Activated CD4-positive, CD25-positive, alpha-beta regulatory T cell treated with anti-CD3 and anti-CD28 coated beads, Interleukin-2, amount 50 U/mL, for 72 hours (primary cell): ENCODE results near the gene OR6J1.
"Not testable (repeated sequence)": the region's sequence is repeated elsewhere in the genome, so short reads cannot be mapped to it uniquely, and the experiment has no call there.

ENCODE experiments used
- DNase-seq: peaks from one replicate; pipeline ENCODE4 v3.0.0; 2021

Gene OR6J1

DNA sequence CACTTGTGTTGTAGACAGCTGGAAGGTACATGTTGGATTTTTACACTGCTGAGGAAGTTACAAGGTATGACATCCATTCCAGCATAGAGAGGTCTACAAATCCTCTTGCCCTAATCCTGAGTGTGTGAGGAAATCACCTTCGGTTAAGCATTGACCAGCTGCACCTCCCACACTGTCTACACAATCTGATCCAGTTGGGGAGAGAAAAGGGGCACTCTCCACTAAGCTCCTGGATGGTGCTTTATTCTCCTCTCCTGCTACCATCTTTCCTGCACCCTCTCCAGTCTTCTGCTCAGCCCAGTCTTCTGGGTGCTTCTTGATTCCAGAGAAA, at the start of gene OR6J1:
OR6J1 (minus strand) TSS at position 48 of the 331 bp plus-strand sequence. CDS start 9,541 bp downstream, outside the sequence.
- DNase-seq = no peak

DNA sequence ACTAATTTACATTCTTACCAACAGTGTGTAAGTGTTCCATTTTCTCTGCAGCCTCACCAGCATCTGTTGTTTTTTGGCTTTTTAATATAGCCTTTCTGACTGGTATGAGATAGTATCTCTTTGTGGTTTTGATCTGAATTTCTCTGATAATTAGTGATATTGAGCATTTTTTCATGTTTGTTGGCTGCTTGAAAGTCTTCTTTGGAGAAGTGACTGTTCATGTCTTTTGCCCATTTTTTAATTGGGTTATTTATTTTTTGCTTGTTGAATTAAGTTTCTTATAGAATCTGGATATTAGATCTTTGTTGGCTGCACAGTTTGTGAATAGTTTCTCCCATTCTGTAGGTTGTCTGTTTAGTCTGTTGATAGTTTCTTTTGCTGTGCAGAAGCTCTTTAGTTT, 48.0 kb upstream of the OR6J1 start:
- DNase-seq = no peak

DNA sequence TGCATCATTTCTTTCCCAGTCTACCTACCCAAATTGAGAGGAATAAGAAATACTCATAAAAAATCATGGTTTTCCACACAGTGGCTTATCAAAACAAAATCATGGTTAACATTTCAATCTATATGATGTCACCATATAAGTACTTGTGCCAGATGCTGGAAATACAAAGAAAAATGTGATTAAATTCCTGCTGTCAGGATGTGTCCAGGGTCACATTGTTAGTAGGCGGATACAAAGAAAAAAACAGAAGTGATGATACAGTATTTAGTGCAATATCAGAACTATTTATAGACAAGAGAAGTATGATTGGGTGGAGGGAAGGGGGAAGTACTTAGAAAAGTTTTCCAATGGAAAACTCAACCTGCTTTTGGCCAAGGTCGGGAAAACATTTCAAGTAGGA, 47.0 kb upstream of the OR6J1 start:
- DNase-seq = no peak

DNA sequence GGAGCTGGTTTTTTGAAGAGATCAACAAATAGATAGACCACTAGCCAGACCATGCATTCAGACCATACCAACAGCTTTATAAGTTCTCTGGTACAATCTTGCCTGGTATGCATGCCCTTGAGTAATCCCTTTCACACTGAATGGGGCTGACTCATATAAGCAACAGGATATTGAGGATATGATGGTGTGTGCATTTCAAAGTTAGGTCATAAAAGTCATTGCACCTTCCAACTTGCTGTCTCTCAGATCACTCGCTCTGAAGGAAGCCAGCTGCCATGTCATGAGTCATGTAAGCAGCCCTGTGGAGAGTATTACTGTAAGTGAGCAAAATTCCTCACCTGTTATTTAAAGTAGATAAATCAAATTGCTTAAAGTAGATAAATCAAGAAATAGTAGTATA, 45.0 kb upstream of the OR6J1 start:
- no peak for DNase-seq

DNA sequence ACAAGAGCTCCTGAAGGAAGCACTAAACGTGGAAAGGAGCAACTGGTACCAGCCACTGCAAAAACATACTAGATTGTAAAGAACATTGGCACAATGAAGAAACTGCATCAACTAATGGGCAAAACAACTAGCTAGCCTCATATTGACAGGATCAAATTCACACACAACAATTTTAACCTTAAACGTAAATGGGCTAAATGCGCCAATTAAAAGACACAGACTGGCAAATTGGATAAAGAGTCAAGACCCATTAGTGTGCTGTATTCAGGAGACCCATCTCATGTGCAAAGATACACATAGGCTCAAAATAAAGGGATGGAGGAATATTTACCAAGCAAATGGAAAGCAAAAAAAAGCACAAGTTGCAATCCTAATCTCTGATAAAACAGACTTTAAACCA, 43.8 kb upstream of the OR6J1 start:
- not testable (repeated sequence) for DNase-seq

DNA sequence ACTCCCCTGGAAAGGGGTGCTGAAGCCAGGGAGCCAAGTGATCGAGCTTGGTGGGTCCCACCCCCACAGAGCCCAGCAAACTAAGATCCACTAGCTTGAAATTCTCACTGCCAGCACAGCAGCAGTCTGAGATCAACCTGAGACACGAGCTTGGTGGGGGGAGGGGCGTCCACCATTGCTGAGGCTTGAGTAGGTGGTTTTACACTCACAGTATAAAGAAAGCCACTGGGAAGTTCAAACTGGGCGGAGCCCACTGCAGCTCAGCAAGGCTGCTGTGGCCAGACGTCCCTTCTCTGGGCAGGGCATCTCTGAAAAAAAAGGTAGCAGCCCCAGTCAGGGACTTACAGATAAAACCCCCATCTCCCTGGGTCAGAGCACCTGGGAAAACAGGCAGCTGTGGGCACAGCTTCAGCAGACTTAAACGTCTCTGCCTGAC, 42.0 kb upstream of the OR6J1 start:
- DNase-seq = not testable (repeated sequence)

DNA sequence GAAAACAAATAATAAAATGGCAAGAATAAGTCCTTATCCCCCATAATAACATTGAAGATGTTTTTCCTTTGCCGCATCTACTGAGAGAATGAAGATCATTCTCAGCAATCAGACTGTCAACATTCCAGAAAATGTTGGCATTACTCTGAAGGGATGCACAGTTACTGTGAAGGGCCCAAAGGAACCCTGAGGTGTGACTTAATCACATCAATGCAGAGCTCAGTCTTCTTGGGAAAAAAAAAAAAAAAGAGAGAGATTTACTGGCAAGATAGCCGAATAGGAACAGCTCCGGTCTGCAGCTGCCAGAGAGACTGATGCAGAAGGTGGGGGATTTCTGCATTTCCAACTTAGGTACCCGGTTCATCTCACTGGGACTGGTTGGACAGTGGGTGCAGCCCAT, 41.3 kb upstream of the OR6J1 start:
- DNase-seq = no peak

DNA sequence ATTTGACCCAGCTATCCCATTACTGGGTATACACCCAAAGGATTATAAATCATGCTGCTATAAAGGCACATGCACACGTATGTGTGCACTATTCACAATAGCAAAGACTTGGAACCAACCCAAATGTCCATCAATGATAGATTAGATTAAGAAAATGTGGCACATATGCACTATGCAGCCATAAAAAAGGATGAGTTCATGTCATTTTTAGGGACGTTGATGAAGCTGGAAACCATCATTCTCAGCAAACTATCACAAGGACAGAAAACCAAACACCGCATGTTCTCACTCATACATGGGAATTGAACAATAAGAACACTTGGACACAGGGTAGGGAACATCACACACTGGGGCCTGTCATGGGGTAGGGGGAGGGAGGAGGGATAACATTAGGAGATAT, 39.3 kb upstream of the OR6J1 start:
- DNase-seq = not testable (repeated sequence)

DNA sequence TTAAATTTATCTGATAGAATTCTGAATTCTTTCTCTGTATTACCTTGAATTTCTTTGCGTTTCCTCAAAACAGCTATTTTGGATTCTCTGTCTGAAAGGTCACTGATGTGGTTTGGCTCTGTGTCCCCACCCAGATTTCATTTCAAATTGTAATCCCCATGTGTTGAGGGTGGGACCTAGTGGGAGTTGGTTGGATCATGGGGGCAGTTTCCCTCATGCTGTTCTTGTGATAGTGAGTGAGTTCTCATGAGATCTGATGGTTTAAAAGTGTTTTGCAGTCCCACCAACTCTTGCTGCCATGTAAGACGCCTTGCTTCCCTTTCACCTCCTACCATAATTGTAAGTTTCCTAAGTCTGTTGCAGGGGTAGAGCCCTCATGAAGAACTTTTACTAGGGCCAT, 34.1 kb upstream of the OR6J1 start:
- DNase-seq = no peak

DNA sequence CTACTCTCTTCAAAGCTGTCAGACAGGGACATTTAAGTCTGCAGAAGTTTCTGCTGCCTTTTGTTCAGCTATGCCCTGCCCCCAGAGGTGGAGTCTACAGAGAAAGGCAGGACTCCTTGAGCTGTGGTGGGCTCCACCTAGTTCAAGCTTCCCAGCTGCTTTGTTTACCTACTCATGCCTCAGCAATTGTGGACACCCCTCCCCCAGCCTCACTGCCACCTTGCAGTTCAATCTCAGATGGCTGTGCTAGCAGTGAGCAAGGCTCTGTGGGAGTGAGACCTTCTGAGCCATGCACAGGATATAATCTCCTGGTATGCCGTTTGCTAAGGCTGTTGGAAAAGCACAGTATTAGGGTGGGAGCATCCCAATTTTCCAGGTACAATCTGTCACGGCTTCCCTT, 33.4 kb upstream of the OR6J1 start:
- not testable (repeated sequence) for DNase-seq

DNA sequence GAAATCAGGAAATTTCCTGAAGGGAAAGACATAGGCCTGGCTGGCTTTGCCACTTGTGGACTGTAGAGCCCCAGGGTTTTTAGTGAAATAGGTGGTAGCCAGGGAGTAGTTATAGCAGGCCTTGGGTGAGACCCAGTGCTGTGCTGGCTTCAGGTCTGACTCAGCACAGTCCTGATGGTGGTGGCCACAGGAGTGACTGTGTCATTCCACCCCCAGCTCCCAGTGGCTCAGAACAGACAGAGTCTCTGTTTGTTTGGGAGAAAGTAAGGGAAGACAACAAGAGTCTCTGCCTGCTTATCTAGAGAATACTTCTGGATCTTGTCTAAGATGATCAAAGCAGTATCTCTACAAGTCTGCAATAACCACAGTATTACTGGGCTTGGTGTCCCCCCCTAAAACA, 27.5 kb upstream of the OR6J1 start:
- DNase-seq = no peak

DNA sequence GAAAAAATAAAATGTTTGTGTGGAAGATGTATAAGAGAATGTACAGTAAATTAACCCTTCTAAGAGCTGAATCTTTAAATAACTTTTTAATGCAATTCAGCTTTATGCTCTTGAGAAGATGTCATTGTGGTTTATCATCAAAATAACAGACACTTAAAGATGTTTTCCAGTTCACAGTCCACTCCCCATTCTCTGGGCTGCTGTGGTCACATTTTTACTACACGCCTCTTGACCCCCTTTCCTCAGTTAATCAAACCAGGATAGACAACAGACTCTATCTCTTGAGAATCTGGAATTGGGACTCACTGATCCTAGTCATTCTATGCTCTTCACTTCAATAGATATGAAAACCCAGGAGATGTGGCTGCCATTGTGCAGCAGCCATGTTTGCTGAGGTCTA, 24.7 kb upstream of the OR6J1 start:
- DNase-seq = no peak

DNA sequence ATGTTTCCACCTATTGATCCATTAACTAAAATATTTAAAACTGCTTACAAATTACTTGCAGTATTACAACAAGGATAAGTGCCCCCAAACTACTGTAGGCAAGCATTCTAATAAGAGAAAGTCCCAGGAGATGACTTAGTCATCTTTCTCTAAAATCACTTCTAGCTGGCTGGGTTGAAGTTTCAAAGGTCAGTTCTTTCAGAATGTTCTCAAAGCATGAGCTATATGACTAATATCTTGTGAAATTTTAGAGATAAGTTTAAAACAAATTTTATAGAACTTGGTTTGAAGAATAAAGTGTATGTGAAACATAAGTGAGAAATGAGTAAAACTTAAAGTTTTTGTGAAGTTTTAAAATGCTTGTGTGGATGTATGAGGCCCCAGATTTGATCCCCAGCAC, 24.3 kb upstream of the OR6J1 start:
- DNase-seq = no peak

DNA sequence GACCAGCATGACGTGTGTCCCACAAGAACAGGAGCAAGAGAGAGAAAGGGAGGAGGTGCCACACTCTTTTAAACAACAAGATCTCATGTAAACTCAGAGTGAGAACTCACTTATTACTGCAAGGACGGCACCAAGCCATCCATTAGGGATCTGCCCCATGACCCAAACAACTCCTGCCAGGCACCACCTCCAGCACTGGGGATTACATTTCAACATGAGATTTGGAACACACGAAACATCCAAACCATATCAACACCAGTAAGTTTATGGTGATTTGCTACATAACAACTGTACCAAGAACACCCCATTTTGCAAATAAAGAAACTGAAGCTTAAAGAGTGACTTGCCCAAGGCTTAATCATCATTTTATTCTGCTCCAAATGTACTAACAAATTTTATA, 23.7 kb upstream of the OR6J1 start:
- no peak for DNase-seq

DNA sequence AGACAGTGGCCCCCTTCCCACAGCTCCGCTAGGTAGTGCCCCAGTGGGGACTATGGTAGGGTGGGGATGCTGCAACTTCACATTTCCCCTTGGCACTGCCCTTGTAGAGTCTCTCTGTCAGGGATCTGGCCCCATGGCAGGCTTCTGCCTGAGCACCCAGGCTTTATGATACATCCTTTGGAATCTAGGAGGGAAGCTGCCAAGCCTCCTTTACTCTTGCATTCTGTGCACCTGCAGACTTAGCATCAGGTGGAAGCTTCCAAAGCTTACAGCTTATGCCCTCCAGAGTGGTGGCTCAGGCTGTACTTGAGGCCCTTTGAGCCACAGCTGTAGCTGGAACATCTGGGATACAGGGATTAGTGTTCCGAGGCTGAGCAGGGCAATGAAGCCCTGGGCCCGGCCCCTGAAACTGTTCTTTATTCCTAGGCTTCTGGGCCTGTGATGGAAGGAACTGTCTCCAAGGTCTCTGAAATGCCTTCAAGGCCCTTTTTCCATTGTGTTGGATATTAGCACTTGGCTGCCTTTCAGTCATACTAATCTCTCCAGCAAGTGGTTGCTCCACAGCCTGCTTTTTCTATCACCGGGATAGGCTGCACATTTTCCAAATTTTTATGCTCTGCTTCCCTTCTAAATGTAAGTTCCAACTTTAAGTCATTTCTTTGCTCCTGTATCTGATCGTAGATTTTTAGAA, 22.2 kb upstream of the OR6J1 start:
- DNase-seq = no peak

DNA sequence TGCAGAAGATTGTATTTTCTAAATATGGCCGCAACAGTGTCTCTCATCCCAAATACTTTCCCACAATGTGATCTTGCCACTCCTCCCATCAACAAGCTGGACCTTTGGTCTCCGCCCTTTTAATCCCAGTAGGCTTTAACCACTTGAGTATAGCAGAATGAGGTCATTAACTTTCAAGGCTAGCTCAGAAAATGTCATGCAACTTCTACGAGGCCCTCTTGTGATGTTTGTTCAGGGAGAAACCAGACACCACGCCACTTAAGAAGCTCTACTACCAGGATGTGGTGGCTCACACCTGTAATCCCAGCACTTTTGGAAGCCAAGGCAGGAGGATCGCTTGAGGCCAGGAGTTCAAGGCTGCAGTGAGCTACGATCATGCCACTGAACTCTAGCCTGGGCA, 20.1 kb upstream of the OR6J1 start:
- DNase-seq = no peak

DNA sequence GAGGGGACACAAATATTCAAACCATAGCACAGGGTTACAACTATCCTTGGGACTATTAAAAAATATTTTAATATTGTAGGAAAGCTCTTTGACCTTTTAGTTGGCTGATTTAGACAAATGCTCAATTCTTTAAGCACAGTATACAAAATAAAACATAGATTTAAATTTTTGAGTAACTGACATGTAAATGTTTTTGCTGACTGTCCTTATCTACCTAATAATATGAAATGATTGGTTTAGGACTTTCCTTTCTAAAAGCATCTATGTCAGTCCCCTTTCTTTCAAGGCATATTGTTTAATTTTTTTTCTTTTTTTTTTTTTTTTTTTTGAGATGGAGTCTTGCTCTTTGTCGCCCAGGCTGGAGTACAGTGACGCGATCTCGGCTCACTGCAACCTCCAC, 16.5 kb upstream of the OR6J1 start:
- no peak for DNase-seq

DNA sequence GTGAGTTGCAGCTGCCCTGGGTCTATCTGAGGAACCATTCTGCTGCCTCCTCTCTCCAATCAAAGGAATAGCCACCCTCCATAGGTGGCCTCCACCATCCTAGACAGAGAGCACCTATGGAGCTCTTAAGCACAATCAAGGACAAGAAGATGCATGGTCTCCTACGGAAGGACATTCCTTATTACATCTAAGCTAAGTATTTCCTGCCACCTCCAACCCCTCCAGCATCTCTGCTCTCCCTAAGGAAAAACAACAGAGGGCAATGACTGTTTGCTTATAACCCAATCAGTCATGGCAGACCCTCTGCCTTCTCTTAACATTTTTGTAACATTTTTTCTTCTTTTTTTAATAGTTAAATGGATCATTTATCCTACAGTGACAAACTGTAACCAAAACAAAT, 14.8 kb upstream of the OR6J1 start:
- no peak for DNase-seq

DNA sequence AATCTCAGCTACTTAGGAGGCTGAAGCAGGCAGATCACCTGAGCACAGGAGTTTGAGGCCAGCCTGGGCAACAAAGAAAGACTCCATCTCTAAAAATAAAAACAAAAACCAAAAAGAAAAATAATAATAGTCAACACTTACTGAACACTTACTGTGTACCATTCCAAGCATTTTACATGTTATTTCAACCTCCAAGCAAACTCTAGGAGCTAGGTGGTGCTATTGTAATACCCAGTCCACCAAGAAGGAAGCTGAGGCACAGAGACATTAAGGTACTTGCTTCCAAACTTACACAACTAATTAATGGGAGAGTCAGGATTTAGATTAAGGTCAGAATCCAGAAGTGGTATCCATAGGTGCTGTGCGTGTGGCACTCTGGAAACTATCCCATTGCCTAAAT, 13.7 kb upstream of the OR6J1 start:
- no peak for DNase-seq

DNA sequence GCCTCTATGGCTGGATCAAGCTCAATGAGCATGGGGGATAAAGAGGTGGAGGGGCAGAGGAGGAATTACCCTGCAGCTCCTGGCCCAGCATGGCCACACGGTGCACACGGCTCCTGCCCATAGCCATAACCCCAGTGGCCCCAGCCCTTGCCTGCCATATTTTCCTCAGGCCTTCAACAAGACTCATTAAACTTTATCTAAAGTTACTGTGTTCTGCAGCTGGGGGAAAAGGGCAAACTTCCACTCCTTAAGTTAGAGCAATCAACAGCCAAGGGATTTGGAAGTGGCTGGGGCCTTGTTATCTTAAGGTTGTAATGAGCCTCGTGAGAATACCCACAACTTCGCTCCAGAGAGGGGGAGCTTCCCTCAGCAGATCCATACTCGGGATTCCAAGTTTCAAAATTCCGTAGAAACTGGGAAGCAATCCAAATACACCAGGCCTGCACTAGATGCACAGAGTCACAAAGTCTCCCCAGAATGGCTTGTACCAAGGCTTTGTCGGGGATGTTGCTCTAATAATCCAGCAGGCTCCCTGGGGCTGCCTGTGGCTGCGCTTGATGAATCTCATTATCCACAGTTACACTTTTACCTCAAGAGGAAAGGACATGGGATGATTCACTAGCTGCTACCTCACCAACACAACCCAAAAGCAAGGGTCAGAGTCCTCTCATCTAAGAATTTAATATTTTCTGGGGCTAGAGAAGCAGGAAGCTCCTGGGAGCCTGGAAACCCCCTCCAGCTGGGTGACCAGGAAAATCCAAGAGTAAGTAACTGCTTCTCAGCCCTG, 13.0 kb upstream of the OR6J1 start:
- DNase-seq = no peak

DNA sequence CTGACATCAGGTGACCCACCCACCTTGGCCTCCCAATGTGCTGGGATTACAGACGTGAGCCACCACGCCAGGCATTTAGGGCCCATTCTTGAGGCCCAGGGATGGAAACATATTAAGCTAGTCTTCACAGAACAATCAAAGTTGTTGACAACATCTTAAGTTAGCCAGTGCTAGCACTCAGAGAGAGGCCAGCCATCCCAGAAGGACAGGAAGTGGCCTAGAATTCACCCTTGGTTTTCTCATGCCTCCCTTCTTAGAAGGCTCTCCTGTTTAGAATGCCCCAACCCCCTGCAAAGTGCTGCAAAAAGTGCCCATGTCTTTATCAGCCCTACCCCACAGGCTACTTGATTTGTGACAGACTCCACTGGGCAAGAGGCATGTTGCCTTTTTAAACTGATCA, 12.1 kb upstream of the OR6J1 start:
- DNase-seq = no peak

DNA sequence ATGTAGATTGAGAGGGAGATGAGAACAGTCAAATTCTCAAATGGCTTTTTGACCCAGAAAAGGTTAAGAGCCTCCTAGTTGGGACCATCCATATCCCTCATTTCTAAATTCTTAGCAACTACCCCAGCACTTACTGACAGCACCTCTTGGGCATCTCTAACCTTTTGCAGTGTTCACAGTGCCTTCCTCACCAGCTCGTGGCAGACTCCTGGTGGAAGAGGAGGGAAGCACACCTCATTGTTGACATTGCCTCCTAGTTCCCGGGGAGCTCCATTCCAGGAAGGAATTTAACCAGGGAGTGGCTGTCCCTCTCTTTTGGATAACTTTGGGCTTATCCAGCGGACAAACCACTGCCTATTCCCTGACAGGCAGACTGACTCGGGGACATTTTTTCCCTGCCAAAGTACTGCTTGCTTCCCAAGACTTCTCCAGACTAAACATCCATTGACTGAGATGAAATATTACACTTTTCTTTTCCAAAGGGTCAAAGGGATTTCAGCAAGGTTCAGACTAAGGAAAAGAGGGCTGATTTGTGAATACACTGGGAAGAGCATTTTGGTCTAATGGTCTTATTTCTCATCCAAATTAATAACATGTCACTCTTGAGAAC, 9.0 kb upstream of the OR6J1 start:
- DNase-seq = no peak

DNA sequence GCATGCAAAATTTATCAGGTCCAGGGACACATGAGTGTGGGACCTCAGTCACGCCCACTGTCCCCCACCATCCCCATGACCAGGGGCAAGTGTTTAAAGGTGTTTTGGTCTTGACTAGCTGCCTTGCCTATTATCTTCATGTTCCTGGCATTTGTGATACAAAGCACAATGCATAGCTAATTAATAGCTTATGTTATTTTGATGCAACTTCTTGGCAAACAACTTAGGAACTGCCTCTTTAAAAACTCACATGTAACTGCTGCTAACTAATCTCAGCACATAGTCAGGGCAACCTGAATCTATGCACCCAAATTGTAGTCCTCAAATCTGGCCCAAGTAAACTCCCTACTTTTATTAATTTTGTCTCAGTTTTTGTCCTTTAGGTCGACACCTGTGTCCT, 7.4 kb upstream of the OR6J1 start:
- no peak for DNase-seq

DNA sequence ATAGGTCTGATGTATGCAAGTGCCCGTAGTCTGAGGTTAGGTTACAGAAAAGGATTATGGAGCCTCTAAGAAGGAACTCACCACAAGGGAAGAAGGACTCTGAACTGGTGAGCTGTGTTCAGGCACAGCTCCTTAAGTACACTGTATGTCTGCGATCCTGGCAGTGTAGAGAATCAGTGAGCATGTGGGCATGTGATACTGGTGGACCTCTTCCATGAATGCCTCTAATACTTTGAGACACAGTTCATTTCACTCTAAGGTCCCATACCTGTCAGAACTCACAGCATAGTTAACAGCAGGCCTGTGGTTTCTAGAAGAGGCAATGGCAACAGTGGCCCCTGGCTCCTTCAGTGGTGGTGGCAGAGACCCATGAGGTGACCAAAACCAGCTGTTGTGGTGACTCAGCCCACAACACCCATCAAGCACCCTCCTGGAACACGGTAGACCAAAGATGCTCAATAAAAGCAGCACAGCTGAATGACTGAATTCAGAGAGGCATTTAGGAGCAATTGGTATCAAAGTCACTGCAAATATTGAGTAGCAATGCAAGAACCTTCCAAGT, 6.9 kb upstream of the OR6J1 start:
- DNase-seq = no peak
